Measurements from ENCODE around the gene MOCOS.

MOCOS gene

DNA sequence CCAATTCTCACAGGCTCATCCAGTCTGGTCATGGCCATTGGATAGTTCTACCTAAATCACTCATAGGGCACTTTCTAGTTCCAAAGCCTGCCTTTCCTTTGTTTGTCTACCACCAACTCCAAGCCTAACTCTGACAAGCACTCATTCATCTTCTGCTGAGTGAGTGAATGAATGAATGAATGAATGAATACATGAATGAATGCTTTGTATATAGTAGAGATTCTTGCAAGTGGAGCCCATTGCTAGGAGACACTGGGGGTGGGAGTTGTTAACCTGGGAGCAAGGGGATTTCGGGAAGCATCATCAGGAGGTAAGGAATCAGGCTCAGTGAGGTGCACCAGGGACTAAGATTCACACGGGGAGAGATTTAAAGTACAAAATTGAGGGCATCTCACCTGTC lies 3.3 kb upstream of the MOCOS start:
- H4K20me1 ChIP-seq (ENCODE audit: insufficient read depth, low read length) = no peaks in the 10 kb centered on the region
- no peak overlapping the region for H2AFZ ChIP-seq (ENCODE audit: low read length)
- H3K4me2 ChIP-seq (ENCODE audit: low read length) = no peak overlapping the region
- H3K9me3 ChIP-seq (ENCODE audit: low read length) = no peaks in the 10 kb centered on the region
- no peaks in the 10 kb centered on the region for H3K79me2 ChIP-seq (ENCODE audit: insufficient read depth, low read length)
- no peak overlapping the region for H3K4me3 ChIP-seq (ENCODE audit: low read depth, low read length, poor library complexity, severe bottlenecking)
- H3K9ac ChIP-seq (ENCODE audit: low read length) = no peak overlapping the region
- H3F3A ChIP-seq (ENCODE audit: insufficient read depth, low read length) = no peaks in the 10 kb centered on the region; the same call in 1 of the 2 replicates
- H3K9me2 ChIP-seq (ENCODE audit: low read depth, low read length) = no peaks in the 10 kb centered on the region
- no peak overlapping the region for H3K27ac ChIP-seq (ENCODE audit: low read depth, low read length, poor library complexity, severe bottlenecking)
- TF ChIP-seq EZH2 (IDR thresholded peaks at IDR 0.05; ENCODE audit: borderline replicate concordance, low read length) = no peak
- TF ChIP-seq, protein P1, sequence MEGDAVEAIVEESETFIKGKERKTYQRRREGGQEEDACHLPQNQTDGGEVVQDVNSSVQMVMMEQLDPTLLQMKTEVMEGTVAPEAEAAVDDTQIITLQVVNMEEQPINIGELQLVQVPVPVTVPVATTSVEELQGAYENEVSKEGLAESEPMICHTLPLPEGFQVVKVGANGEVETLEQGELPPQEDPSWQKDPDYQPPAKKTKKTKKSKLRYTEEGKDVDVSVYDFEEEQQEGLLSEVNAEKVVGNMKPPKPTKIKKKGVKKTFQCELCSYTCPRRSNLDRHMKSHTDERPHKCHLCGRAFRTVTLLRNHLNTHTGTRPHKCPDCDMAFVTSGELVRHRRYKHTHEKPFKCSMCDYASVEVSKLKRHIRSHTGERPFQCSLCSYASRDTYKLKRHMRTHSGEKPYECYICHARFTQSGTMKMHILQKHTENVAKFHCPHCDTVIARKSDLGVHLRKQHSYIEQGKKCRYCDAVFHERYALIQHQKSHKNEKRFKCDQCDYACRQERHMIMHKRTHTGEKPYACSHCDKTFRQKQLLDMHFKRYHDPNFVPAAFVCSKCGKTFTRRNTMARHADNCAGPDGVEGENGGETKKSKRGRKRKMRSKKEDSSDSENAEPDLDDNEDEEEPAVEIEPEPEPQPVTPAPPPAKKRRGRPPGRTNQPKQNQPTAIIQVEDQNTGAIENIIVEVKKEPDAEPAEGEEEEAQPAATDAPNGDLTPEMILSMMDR (IDR thresholded peaks at IDR 0.05; ENCODE audit: low read length) = no peak
- H3K27me3 ChIP-seq (ENCODE audit: insufficient read depth, low read length) = peaks cover 5% of the 10 kb centered on the region; the same call in 1 of the 2 replicates
- peaks cover 21% of the 10 kb centered on the region for H3K4me1 ChIP-seq (ENCODE audit: insufficient read depth, low read length, severe bottlenecking)
- no peaks in the 10 kb centered on the region for H3K36me3 ChIP-seq (ENCODE audit: insufficient read depth, low read length)

DNA sequence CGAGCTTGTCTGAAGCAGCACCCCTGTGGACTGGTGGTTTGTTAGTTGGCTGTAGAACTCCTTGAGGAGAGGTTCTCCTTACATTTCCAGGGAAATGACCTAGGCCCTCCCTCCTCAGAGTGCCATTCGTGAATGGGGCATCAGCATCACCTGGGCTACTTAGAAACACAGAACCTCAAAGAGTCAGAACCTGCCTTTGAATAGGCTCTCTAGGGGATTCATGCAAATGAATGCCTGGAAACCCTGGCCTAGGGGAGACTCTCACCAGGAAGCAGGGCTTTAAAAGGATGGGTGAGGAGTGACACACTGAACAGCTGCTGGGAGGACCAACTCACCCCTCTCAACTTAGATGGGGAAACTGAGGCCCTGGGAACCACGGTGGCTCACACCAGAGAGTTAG lies 2.1 kb upstream of the MOCOS start:
- Histone ChIP-seq H3K79me2 (ENCODE audit: insufficient read depth, low read length) (no peaks in the 10 kb centered on the region), H3K9ac (ENCODE audit: low read length) (no peak overlapping the region), H3K27me3 (ENCODE audit: insufficient read depth, low read length) (peaks cover 5% of the 10 kb centered on the region; the same call in 1 of the 2 replicates), H3K27ac (ENCODE audit: low read depth, low read length, poor library complexity, severe bottlenecking) (no peak overlapping the region), H4K20me1 (ENCODE audit: insufficient read depth, low read length) (no peaks in the 10 kb centered on the region), H2AFZ (ENCODE audit: low read length) (no peak overlapping the region), H3K4me1 (ENCODE audit: insufficient read depth, low read length, severe bottlenecking) (peaks cover 21% of the 10 kb centered on the region), H3F3A (ENCODE audit: insufficient read depth, low read length) (no peaks in the 10 kb centered on the region; the same call in 1 of the 2 replicates), H3K4me3 (ENCODE audit: low read depth, low read length, poor library complexity, severe bottlenecking) (no peak overlapping the region), H3K36me3 (ENCODE audit: insufficient read depth, low read length) (no peaks in the 10 kb centered on the region), H3K9me3 (ENCODE audit: low read length) (no peaks in the 10 kb centered on the region), H3K9me2 (ENCODE audit: low read depth, low read length) (no peaks in the 10 kb centered on the region), H3K4me2 (ENCODE audit: low read length) (no peak overlapping the region)
- no peak for TF ChIP-seq EZH2 (IDR thresholded peaks at IDR 0.05; ENCODE audit: borderline replicate concordance, low read length)
- TF ChIP-seq, protein P1 (IDR thresholded peaks at IDR 0.05; ENCODE audit: low read length) = no peak

DNA sequence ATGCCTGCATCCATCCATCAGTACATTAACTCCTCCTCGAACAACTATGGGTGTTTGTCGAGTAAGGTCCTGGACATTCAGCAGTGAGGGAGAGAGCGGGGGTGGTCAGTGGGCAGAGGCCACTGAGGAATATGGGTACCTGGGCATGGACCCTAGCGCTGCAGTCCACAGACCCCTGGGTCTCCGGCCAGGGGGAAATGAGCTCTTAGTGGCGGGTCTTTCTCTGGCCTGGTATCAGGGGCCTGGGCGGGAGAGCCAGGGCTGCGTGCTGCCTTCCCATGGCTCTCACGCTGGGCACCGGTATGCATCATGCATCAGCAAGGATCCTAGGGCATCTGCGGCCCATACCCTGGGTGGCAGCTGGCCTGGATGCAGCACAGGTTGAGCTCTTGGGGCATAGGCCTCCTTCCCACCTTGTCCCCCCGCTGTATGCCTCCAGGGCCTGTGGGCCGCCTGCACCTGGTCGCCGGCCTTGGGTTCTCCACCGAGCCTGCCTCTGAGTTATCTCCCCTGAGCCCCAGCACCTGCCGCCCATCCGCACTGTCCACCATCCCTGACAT lies 1.3 kb upstream of the MOCOS start:
- Histone ChIP-seq H3K4me3 (ENCODE audit: low read depth, low read length, poor library complexity, severe bottlenecking) (no peak overlapping the region), H3K4me2 (ENCODE audit: low read length) (no peak overlapping the region), H2AFZ (ENCODE audit: low read length) (no peak overlapping the region)

More for the DNA sequence above, 1.3 kb upstream of the MOCOS start:
- no peak overlapping the region for H3K27ac ChIP-seq (ENCODE audit: low read depth, low read length, poor library complexity, severe bottlenecking)
- H3K9me2 ChIP-seq (ENCODE audit: low read depth, low read length) = no peaks in the 10 kb centered on the region
- H3K9ac ChIP-seq (ENCODE audit: low read length) = no peak overlapping the region
- H4K20me1 ChIP-seq (ENCODE audit: insufficient read depth, low read length) = no peaks in the 10 kb centered on the region
- H3K4me1 ChIP-seq (ENCODE audit: insufficient read depth, low read length, severe bottlenecking) = peaks cover 21% of the 10 kb centered on the region
- no peaks in the 10 kb centered on the region for H3K9me3 ChIP-seq (ENCODE audit: low read length)
- no peaks in the 10 kb centered on the region for H3F3A ChIP-seq (ENCODE audit: insufficient read depth, low read length)
- no peaks in the 10 kb centered on the region for H3K79me2 ChIP-seq (ENCODE audit: insufficient read depth, low read length)
- H3K27me3 ChIP-seq (ENCODE audit: insufficient read depth, low read length) = peaks cover 5% of the 10 kb centered on the region; the same call in 1 of the 2 replicates
- H3K36me3 ChIP-seq (ENCODE audit: insufficient read depth, low read length) = no peaks in the 10 kb centered on the region
- no peak for TF ChIP-seq EZH2 (IDR thresholded peaks at IDR 0.05; ENCODE audit: borderline replicate concordance, low read length)
- TF ChIP-seq, protein P1 (IDR thresholded peaks at IDR 0.05; ENCODE audit: low read length) = no peak

Measured in OCI-LY1 (cell line).